ENCODE results near the gene CGGBP1.

DNA sequence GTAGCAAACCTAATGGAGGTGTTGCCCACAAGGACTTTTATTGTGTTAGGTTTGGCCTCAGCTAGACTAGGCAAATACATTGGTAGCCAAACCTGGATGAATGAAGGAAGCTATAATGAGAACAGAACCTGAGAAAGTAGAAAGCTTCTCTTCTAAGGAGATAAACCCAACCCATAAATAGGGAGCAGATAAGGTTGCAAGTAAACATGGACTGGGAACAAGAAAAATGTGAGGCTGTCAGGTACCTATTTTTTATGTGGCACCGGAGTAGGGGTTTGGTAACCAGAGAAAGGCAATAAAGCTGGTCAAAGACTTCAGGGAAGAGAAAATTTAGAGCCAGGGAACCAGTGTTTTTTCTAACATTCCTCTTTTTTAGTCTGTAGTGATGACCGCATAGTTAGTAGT is 25.3 kb upstream of the CGGBP1 start:
- TF ChIP-seq, protein P1, sequence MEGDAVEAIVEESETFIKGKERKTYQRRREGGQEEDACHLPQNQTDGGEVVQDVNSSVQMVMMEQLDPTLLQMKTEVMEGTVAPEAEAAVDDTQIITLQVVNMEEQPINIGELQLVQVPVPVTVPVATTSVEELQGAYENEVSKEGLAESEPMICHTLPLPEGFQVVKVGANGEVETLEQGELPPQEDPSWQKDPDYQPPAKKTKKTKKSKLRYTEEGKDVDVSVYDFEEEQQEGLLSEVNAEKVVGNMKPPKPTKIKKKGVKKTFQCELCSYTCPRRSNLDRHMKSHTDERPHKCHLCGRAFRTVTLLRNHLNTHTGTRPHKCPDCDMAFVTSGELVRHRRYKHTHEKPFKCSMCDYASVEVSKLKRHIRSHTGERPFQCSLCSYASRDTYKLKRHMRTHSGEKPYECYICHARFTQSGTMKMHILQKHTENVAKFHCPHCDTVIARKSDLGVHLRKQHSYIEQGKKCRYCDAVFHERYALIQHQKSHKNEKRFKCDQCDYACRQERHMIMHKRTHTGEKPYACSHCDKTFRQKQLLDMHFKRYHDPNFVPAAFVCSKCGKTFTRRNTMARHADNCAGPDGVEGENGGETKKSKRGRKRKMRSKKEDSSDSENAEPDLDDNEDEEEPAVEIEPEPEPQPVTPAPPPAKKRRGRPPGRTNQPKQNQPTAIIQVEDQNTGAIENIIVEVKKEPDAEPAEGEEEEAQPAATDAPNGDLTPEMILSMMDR (IDR thresholded peaks at IDR 0.05; ENCODE audit: low read length) = no peak
- TF ChIP-seq EZH2 (IDR thresholded peaks at IDR 0.05; ENCODE audit: borderline replicate concordance, low read length) = no peak
